Fibroblast of lung (primary cell): ENCODE results near the gene C10orf88. TPM values are rescaled to one million over a fixed set of nuclear protein-coding genes. Genes with fewer than 3 reads are reported as not detected.

ENCODE experiments used
- DNase-seq, 2 donors: peaks; one replicate each; pipeline versions ENCODE4 v3.0.0 to v3.0.0-alpha.2; 2010; ENCODE audit warnings: low read depth in 2 of 2
- H2AFZ ChIP-seq: 2 replicates; pipeline ENCODE4 v1.5.1; 2012; ENCODE audit warnings: low read length, control low read depth, inconsistent platforms
- H3K27ac ChIP-seq: 2 replicates; pipeline ENCODE4 v1.5.1; 2011; ENCODE audit warnings: low read length, control low read depth; ENCODE audit not compliant: insufficient read depth
- H3K27me3 ChIP-seq: 2 replicates; pipeline ENCODE4 v1.5.1; 2011; ENCODE audit warnings: mild to moderate bottlenecking, low read length; ENCODE audit not compliant: control insufficient read depth, insufficient read depth
- H3K36me3 ChIP-seq: 2 replicates; pipeline ENCODE4 v1.5.1; 2011; ENCODE audit warnings: low read length; ENCODE audit not compliant: control insufficient read depth, insufficient read depth
- H3K4me1 ChIP-seq: 2 replicates; pipeline ENCODE4 v1.5.1; 2011; ENCODE audit warnings: low read length; ENCODE audit not compliant: control insufficient read depth, insufficient read depth; ENCODE audit errors: extremely low read depth
- H3K4me2 ChIP-seq: 2 replicates; pipeline ENCODE4 v1.5.1; 2011; ENCODE audit warnings: low read length, control low read depth; ENCODE audit not compliant: insufficient read depth; ENCODE audit errors: extremely low read depth
- H3K4me3 ChIP-seq, 4 experiments: fragments of 200-600 bp in 1 of 4; sonication (generic) in 1 of 4; replicated peaks in 1 of 4; 2 replicates each; pipeline ENCODE4 v1.5.1; 2011 to 2016; ENCODE audit warnings: low read length in 4 of 4, low read depth in 3 of 4, mild to moderate bottlenecking in 3 of 4, control low read depth in 2 of 4, inconsistent platforms in 1 of 4, mixed read lengths in 1 of 4; ENCODE audit not compliant: insufficient read depth in 1 of 4; ENCODE audit errors: control extremely low read depth in 1 of 4
- H3K79me2 ChIP-seq: 2 replicates; pipeline ENCODE4 v1.5.1; 2012; ENCODE audit warnings: mild to moderate bottlenecking, low read length, inconsistent platforms; ENCODE audit not compliant: control insufficient read depth, insufficient read depth
- H3K9ac ChIP-seq: 2 replicates; pipeline ENCODE4 v1.5.1; 2011; ENCODE audit warnings: mild to moderate bottlenecking, low read length, control low read depth; ENCODE audit not compliant: insufficient read depth
- H3K9me3 ChIP-seq: 2 replicates; pipeline ENCODE4 v1.5.1; 2012; ENCODE audit warnings: low read depth, low read length; ENCODE audit not compliant: control insufficient read depth, insufficient read depth
- H4K20me1 ChIP-seq: 2 replicates; pipeline ENCODE4 v1.5.1; 2011; ENCODE audit warnings: low read length; ENCODE audit not compliant: control insufficient read depth, insufficient read depth; ENCODE audit errors: extremely low read depth
- CTCF ChIP-seq, 2 donors: IDR thresholded peaks in 1 of 2; conservative IDR thresholded peaks in 1 of 2; 1 replicate in 1 of 2; 2 replicates in 1 of 2; pipeline ENCODE4 v1.5.1; 2011 to 2012; ENCODE audit warnings: low read length in 2 of 2, control low read depth in 1 of 2, inconsistent platforms in 1 of 2, low read depth in 1 of 2, mild to moderate bottlenecking in 1 of 2
- EZH2 ChIP-seq: IDR thresholded peaks from 2 replicates; pipeline ENCODE4 v1.5.1; 2012; ENCODE audit warnings: low read length, control low read depth, mild to moderate bottlenecking; ENCODE audit errors: missing control alignments
- polyA plus RNA-seq, 2 donors: library from polyadenylated mRNA; depleted of rRNA in 1 of 2; stranded (reverse) in 1 of 2; unstranded in 1 of 2; fragments of >200 nt; gene quantifications; 2 replicates each; pipeline ENCODE4 v1.2.1, GENCODE V29; 2011 to 2012; ENCODE audit warnings: missing spikeins in 1 of 2
- total RNA-seq: library from RNA; depleted of rRNA; stranded (reverse); fragments of >200 nt; gene quantifications from 2 replicates; pipeline ENCODE4 v1.2.1, GENCODE V29; 2014

C10orf88 gene
- total and polyA plus RNA-seq, 2 donors (not counting 1 experiment from before 2014, with no cell fraction given): 9.2 to 25.1 TPM

- Histone ChIP-seq H3K79me2 (peaks cover 4% of the 10 kb centered on the region), H3K9me3 (no peaks in the 10 kb centered on the region), H3K27ac (no peak overlapping the region), H3K4me2 (no peak overlapping the region), H3K4me3 (no peak overlapping the region), H3K36me3 (peaks cover 4% of the 10 kb centered on the region), H3K9ac (no peak overlapping the region), H3K27me3 (no peaks in the 10 kb centered on the region), H3K4me1 (no peaks in the 10 kb centered on the region), H4K20me1 (no peaks in the 10 kb centered on the region), H2AFZ (no peak overlapping the region)
- TF ChIP-seq CTCF (conservative IDR thresholded peaks at IDR 0.05 in 1 of 2, IDR thresholded peaks at IDR 0.05 in 1 of 2; ENCODE audit: low read depth in 1 of 2, low read length in 2 of 2) (no peak), EZH2 (no peak)
- no peak for DNase-seq
These were observed 45.3 kb upstream of the C10orf88 start for GRCh38 chr10:122999347-122999746.

GRCh38 chr10:122998934-122999333 is 44.9 kb upstream of the C10orf88 start:
- H2AFZ ChIP-seq: no peak overlapping the region
- TF ChIP-seq CTCF (conservative IDR thresholded peaks at IDR 0.05 in 1 of 2, IDR thresholded peaks at IDR 0.05 in 1 of 2; ENCODE audit: low read depth in 1 of 2, low read length in 2 of 2) (no peak), EZH2 (no peak)
- no peak overlapping the region for H3K9ac ChIP-seq
- no peaks in the 10 kb centered on the region for H3K4me1 ChIP-seq
- H3K4me2 ChIP-seq: no peak overlapping the region
- H3K27me3 ChIP-seq: no peaks in the 10 kb centered on the region
- H4K20me1 ChIP-seq: no peaks in the 10 kb centered on the region
- peaks cover 6% of the 10 kb centered on the region for H3K36me3 ChIP-seq
- no peak overlapping the region for H3K4me3 ChIP-seq
- H3K27ac ChIP-seq: no peak overlapping the region
- no peaks in the 10 kb centered on the region for H3K9me3 ChIP-seq
- peaks cover 2% of the 10 kb centered on the region for H3K79me2 ChIP-seq
- DNase-seq: no peak

GRCh38 chr10:122998360-122998917 is 44.4 kb upstream of the C10orf88 start:
- no peaks in the 10 kb centered on the region for H3K4me1 ChIP-seq
- H3K36me3 ChIP-seq: peaks cover 6% of the 10 kb centered on the region
- no peak overlapping the region for H3K9ac ChIP-seq
- H3K9me3 ChIP-seq: no peaks in the 10 kb centered on the region
- peaks cover 2% of the 10 kb centered on the region for H3K79me2 ChIP-seq
- no peak for DNase-seq
- H4K20me1 ChIP-seq: no peaks in the 10 kb centered on the region
- no peaks in the 10 kb centered on the region for H3K27me3 ChIP-seq
- no peak overlapping the region for H3K4me3 ChIP-seq
- H3K4me2 ChIP-seq: no peak overlapping the region
- H2AFZ ChIP-seq: no peak overlapping the region
- H3K27ac ChIP-seq: no peak overlapping the region
- TF ChIP-seq CTCF (conservative IDR thresholded peaks at IDR 0.05 in 1 of 2, IDR thresholded peaks at IDR 0.05 in 1 of 2; ENCODE audit: low read depth in 1 of 2, low read length in 2 of 2) (no peak), EZH2 (no peak)
